IPS DF 19.7 (cell line): ENCODE results near the gene SPAG17.
"Not testable (repeated sequence)": the region's sequence is repeated elsewhere in the genome, so short reads cannot be mapped to it uniquely, and the experiment has no call there.

Source experiments
- DNase-seq: peaks from one replicate; pipeline ENCODE4 v3.0.0-alpha.2; 2013; ENCODE audit warnings: low read depth, low spot score

The SPAG17 gene

DNA sequence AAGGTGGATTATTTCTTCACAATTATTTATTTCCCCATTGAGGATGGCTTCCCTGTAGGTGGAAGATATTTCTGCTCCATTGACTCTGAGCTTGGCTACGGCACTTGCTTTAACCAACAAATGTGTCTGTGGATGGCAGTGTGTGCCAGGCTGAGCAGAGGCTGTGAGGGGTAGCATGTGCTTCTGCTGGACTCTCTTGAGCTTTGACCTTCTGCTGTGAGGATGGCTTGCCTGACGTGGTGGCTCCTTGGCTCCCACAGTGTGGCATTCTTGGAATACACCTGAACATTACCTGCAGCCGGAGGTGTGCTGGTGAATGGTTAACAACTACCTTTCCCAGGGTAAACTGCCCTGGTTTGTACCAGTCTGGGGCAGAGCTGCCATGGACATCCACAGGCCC, 208.6 kb downstream of the SPAG17 start:
- no peak for DNase-seq

- no peak for DNase-seq
Measured at GRCh38 chr1:117971777-117972176, 213.3 kb downstream of the SPAG17 start.

GRCh38 chr1:117970252-117970651, 214.8 kb downstream of the SPAG17 start:
- DNase-seq = no peak

DNA sequence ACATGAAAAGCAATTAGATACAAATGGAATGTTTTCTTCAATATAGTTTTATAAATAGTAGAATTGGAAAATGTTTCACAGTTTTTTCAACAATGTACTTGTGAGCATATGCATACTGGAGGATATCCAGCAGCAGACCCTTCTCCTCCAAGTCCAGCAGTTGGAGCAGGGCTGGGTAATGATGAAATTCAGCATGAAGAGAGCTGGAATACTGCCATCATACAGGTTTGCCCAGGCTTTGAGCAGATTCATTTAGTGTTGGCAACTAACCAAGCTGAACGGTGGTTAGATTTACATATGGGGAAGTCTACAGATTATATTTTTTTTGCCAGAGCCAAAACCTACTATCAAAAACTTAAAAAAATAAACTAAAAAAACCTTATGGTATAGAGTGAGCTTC, 217.1 kb downstream of the SPAG17 start:
- DNase-seq = no peak

- peak; percentile 17 for DNase-seq
Measured at GRCh38 chr1:117967477-117967876, 217.6 kb downstream of the SPAG17 start.

DNA sequence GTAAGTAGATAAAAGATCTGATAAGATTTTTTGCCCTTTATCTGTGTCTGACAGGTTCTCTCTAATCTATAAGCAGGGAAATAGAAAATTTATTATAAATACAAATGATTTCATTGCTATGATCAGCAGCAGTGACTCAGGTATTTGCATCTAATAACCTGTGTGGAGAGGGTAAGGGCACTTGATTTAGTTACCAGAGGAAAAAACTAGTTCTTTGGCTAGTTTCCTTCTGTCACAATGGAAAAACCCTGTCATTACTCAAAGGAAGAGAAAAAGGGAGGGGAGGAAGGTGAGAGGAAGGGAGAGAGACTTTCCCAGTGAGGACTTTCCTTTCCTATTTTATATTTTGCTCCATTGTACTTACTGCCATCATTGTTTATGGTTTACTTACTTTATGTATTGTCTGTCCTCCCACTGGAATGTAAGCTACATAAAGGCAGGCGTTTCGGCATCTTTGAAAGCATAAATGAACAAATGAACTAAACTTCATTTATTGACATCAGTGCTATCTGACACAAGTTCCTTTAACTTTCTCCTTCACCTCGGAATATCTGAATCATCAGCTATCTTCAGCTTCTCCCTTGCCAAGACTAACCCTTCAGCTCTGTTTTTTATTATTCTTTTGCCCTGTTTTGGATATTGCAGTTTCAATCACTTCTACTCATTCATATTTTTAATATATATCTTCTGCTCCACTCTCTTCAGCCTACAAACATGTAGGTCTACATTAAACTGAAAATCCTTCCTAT, 220.6 kb downstream of the SPAG17 start:
- DNase-seq = no peak

DNA sequence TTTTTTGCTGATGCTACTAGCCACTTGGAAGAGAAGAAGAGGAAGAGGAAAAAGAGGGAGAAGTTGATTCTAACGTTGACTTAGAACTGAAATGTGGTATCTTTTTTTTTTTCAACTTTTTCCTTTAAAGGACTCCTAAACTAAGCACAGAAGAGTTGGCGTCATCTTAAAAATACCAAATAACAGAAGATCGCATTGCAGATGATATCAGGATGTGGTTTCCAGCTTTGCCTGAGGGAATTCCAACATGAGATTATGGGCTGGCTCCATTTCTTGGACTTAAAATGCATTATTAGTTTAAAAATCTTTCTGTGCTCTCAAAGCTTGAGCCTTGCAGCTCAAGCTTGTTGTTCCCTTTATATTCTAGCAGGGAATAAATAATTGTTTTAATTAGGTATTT, 225.7 kb downstream of the SPAG17 start:
- no peak for DNase-seq

DNA sequence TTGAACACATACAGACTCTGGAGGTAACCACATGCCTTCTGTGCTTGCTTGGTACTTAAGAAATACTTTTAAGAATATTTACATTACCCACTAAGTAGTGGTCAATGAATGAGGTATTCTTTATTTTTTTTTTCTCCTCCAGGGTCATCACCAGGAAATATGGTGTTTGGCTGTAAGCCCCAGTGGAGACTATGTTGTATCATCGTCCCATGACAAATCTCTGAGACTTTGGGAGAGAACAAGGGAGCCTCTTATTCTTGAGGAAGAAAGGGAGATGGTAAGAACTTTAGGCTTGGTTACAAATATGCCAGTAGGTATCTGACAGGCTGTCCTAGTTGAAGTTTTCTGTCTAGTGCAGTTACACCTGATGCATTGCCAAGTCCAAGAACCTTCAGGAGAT, 232.6 kb downstream of the SPAG17 start:
- DNase-seq = no peak

GRCh38 chr1:117942293-117942692, 242.7 kb downstream of the SPAG17 start:
- no peak for DNase-seq

DNA sequence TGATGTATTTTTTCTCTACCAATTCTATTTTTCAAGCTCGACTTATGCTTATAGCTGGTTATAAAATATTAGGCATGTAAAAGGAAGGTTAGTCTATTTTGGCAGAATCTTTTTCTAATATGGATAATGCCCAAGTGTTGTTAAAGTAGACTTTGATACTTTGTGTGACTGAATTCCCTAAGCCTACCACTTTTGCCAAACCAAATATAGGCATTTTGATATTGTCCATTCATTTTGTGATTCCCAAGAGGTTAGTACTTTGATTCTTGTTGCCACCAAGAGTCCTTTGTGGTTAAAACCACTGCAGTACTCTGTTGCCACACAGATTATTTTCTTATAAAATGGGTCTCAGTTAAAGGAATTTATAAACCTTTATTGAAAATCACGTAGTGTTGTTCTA, 251.3 kb downstream of the SPAG17 start:
- DNase-seq = no peak

DNA sequence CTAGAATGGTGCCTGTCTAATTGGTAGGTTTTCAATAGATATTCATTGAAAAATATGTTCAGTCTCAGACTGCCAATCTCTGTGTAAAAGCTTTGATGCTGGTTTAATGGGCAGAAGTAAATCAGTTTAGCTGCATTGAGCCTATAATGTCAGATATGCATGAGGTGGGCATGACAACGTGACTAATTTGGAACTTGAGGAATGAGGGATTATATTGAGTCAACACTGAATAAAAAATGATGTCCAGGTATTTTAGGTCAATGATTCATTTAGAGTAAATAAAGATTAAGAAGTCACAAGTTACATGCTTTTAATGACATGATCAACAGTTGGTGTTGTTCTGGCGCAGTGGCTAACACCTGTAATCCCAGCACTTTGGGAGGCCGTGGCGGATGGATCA, 252.5 kb downstream of the SPAG17 start:
- no peak for DNase-seq

DNA sequence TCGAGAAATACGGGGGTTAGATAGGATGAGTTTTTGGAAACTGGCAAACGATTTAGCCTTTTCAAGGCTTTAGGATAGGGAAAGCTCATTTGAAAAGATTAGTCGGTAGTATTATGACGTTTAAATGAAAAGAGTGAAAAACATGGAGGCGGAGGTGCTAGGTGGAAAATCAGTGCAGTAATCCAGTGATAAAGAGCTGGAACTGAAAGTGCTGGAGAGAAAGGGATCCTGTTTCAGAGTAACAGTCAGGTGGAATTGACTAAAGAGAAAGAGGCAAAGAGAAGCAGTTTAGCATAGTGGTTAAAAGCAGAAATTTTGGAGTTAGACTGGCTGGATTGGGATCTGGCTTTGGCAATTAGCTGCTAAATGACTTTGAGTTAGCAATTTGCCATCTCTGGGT, 254.5 kb downstream of the SPAG17 start:
- DNase-seq = no peak

- DNase-seq = no peak
Measured at GRCh38 chr1:117930173-117930447, 254.9 kb downstream of the SPAG17 start.

- DNase-seq = peak; percentile 92
Measured at GRCh38 chr1:117929343-117930172, 255.5 kb downstream of the SPAG17 start, which contains the start of the genes GDAP2 and WDR3. Gene GDAP2 (minus strand): TSS chr1:117929621. CDS start chr1:117920357, 9,264 bp downstream. Gene WDR3 (plus strand): TSS chr1:117929739. CDS start chr1:117933320, 3,581 bp downstream.

DNA sequence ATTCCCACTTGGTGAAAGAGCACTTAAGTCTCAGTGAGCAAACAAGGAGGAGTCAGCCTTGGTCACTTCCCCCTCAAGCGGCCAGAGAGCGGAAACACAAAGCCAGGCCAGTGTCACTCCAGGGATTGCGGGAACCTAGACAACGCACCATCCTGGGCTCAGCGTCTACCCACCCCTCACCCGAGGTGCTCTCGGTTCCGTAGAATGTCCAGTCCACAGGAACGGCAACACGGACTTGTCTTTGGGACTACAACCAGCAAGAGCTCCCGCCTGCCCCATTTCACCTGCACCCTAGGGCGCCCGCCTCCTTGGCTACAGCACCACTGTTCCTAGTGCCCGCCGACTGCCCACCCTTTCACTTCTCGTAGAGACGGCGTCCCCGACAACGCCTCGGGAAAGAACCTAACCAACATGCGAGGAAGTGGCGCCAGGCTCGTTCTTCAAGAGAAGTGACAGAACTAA, 256.1 kb downstream of the SPAG17 start:
- peak; percentile 30 for DNase-seq

GRCh38 chr1:117925981-117926380, 259.0 kb downstream of the SPAG17 start:
- no peak for DNase-seq

GRCh38 chr1:117922717-117923116, 262.3 kb downstream of the SPAG17 start:
- DNase-seq = not testable (repeated sequence)

- no peak for DNase-seq
Measured at GRCh38 chr1:117921991-117922390, 263.0 kb downstream of the SPAG17 start.

- DNase-seq = no peak
Measured at GRCh38 chr1:117919376-117919775, 265.7 kb downstream of the SPAG17 start.

DNA sequence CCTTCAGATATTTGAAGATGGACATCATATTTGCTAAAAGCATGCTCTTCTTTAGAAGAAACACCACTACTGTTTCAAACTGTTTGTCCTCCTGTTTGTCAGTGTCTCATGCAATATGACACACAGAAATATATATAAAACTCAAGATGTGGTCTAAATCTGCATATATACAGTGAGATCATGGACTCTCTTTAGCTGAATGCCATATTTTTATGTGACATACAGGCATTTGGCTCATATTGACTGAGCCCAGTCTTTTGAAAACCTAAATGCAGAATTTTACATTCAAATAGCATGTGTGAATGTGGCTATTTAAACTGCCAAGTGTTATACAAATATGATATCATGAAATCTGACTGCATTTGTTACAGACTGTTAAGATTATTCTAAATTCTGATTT, 274.0 kb downstream of the SPAG17 start:
- no peak for DNase-seq

DNA sequence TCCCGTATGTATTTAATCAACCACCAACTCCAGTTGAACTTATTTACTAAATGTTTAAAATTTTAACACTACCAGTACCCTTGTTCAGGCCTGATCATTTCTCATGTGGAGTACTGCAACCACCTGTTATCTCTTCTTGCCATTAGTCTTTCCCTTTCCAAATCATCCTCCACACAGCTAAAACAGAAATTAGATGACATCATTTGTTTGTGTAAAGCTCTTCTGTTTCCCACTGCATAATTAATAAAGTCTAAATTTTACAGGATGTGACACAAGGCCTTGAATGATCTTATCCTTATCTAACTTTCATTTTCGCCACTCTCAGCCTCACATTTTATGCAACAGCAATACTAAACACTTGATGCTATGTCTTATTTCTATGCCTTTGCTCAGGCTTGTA, 280.0 kb downstream of the SPAG17 start:
- DNase-seq = no peak

- DNase-seq = no peak
Measured at GRCh38 chr1:117904485-117904884, 280.5 kb downstream of the SPAG17 start.
